Measurements from ENCODE around the gene RGL3. TPM values are rescaled to one million over a fixed set of nuclear protein-coding genes. Genes with fewer than 3 reads are reported as not detected.
"Not testable (repeated sequence)": the region's sequence is repeated elsewhere in the genome, so short reads cannot be mapped to it uniquely, and the experiment has no call there.

RGL3 gene
- total RNA-seq, 2 donors from 2014 or later: 0.50 TPM; not detected in 1

DNA sequence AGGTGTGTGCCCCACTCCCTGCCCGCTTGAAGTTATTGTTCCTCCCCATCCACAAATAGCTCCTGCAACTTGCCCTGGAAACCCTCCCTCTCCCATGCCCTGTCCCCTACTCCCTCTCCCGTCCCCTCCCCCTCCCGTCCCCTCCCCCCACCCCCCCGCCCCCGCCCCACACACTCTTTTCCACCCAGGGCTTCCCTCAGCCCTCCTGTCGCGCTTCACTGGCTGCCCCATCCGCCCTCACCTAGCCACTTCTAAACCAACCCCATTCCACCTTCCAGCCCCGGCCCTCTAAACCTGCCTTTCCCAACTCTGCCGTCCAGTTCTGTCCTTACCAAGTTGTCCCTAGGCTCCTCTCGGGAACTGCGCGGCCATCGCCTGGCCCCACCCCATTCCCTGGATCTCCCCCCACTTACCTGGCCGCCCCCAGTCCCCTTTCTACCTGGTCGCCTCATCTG lies 993 bp downstream of the RGL3 start:
- Mint-ChIP-seq H3K4me3 (no peak overlapping the region), H3K36me3 (ENCODE audit: low read depth) (peaks cover 4% of the 10 kb centered on the region), H3K9me3 (no peaks in the 10 kb centered on the region), H3K27me3 (peaks cover 40% of the 10 kb centered on the region), H3K4me1 (peaks cover 5% of the 10 kb centered on the region), H3K27ac (no peak overlapping the region)
- no peak for ATAC-seq (replicated peaks)

DNA sequence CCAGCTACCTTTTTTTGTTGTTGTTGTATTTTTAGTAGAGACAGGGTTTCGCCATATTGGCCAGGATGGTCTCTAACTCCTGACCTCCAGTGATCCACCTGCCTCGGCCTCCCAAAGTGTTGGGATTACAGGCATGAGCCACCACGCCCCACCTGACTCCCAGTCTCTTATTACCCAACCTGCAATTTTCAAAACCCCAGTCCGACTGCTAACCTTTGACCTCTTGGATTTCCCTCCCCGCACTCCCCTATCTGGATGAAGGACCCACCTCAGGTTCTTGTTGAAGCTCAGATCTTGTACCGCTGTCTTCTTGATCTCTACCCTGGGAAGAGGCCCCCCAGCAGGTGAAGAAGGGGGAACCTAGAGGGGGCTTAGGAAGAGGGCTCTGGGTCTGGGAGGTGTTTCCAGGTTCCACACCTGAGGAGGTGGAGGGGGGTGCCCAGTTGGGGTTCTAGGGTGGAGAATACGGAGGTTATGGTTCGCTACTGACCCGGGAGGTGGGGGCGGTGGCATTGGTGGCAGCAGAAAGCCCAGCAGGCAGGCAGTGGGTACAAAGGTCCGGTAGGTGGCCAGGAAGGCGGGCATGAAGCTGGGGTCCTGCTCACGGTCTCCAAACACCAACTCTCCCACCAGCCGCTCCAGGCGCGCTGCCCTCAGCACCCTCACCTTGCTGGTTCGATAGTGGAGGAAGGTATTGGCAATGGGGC lies 2.6 kb downstream of the RGL3 start:
- no peak for ATAC-seq (replicated peaks)
- Mint-ChIP-seq H3K36me3 (ENCODE audit: low read depth) (peaks cover 4% of the 10 kb centered on the region), H3K4me3 (no peak overlapping the region), H3K4me1 (no peaks in the 10 kb centered on the region), H3K9me3 (no peaks in the 10 kb centered on the region), H3K27ac (no peak overlapping the region), H3K27me3 (peaks cover 30% of the 10 kb centered on the region)

DNA sequence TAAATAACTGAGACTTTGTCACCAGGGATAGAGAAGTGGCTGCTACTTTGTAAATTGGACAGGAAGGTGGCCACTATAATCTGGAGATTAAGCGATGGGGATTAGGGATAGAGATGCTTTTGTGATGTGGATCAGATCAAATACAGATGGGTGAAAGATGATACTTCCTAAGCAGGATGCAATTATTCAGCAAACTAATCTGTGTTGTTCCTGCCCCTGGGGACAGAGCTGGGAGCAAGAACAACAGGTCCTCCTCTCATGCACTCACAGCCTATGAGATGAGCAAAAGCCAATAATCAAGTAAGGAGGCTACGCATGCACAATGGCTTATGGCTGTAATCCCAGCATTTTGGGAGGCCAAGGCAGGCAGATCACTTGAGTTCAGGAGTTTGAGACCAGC lies 4.6 kb downstream of the RGL3 start:
- no peaks in the 10 kb centered on the region for H3K36me3 Mint-ChIP-seq (ENCODE audit: low read depth)
- no peaks in the 10 kb centered on the region for H3K4me1 Mint-ChIP-seq
- peaks cover 18% of the 10 kb centered on the region for H3K27me3 Mint-ChIP-seq
- H3K9me3 Mint-ChIP-seq: no peaks in the 10 kb centered on the region
- ATAC-seq (replicated peaks): no peak
- H3K4me3 Mint-ChIP-seq: no peak overlapping the region
- H3K27ac Mint-ChIP-seq: no peak overlapping the region

DNA sequence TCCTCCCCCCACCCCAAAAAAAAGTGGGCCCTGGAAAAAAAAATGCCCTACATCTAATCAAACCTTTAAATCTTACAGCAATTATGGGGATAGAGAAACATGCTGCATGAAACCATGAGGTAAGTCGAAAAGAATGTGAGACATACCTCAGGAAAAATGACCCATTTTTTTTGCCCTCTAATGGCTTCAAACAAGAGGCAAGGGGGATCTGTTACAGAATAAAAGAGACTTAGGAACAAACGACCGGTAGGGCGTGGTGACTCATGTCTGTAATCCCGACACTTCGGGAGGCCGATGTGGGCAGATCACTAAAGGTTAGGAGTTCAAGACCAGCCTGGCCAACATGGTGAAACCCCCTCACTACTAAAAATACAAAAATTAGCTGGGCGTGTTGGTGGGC lies 8.4 kb downstream of the RGL3 start:
- ATAC-seq (replicated peaks): no peak
- Mint-ChIP-seq H3K4me1 (no peaks in the 10 kb centered on the region), H3K36me3 (ENCODE audit: low read depth) (no peaks in the 10 kb centered on the region), H3K4me3 (no peak overlapping the region), H3K9me3 (no peaks in the 10 kb centered on the region), H3K27ac (no peak overlapping the region), H3K27me3 (peaks cover 3% of the 10 kb centered on the region)

- no peak for ATAC-seq (replicated peaks)
- Mint-ChIP-seq H3K4me3 (no peak overlapping the region), H3K27me3 (peaks cover 3% of the 10 kb centered on the region), H3K4me1 (no peaks in the 10 kb centered on the region), H3K9me3 (no peaks in the 10 kb centered on the region), H3K27ac (no peak overlapping the region), H3K36me3 (ENCODE audit: low read depth) (no peaks in the 10 kb centered on the region)
Observed at GRCh38 chr19:11408591-11408990, 10.5 kb downstream of the RGL3 start.

DNA sequence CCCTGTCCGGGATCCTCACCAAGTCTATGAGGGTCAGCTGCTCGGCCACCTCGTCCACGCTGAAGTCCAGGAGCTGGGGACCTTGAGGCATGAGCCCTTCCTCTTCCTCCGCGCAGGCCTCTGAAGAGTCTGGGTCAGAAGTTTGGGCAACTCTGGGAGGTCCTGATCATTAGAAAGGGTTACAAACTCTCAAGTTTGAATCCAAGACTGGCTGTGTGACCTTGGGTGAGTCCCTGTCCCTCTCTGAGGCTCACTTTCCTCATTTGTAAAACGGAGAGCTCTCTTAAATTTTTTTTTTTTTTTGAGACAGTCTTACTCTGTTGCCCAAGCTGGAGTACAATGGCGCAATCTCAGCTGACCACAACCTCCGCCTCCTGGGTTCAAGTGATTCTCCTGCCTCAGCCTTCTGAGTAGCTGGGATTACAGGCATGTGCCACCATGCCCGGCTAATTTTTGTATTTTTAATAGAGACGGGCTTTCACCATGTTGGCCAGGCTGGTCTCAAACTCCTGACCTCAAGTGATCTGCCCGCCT lies 12.3 kb downstream of the RGL3 start:
- H3K9me3 Mint-ChIP-seq; ATAC-seq (replicated peaks); H3K27ac Mint-ChIP-seq; H3K4me1 Mint-ChIP-seq; H3K4me3 Mint-ChIP-seq; H3K36me3 Mint-ChIP-seq (ENCODE audit: low read depth); H3K27me3 Mint-ChIP-seq: not testable (repeated sequence)

DNA sequence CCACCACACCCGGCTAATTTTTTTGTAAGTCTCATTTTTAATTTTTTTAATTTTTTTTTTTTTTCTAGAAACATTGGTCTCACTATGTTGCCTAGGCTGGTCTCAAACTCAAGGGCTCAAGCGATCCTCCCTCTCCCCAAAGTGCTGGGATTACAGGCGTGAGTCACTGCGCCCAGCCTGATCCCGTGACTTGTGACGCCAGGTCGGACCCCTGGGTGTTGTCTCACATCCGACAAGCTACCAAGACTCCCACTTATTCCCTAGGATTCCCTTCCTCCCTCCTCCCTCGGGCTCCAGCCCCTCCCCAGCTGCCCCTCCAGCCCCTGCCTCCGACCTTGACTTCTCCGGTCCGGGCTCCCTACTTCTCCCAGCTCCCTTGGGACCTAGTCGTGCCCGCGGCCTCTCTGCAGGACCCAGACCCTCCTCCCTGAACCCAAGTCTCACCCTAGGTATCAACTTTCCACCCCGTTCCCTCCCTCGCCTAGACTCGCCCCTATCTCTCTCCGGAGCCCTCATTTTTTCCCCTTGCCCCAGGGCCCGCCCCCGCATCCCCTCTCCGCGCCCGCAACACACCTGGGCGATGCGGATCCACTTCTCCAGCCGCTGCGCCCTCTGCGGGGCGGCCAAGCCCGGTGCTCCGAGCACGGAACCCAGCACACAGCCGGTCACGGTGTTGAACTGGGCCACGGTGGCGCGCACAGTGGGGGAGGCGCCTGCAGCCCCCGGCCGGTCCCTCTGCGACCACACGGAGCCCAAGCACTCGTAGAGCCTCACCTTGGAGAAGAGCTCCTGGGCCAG lies 13.1 kb downstream of the RGL3 start:
- ATAC-seq (replicated peaks): peak; percentile 47
- H3K4me1 Mint-ChIP-seq: no peaks in the 10 kb centered on the region
- H3K9me3 Mint-ChIP-seq: no peaks in the 10 kb centered on the region
- no peaks in the 10 kb centered on the region for H3K36me3 Mint-ChIP-seq (ENCODE audit: low read depth)
- no peak overlapping the region for H3K4me3 Mint-ChIP-seq
- no peak overlapping the region for H3K27ac Mint-ChIP-seq
- H3K27me3 Mint-ChIP-seq: peaks cover 3% of the 10 kb centered on the region

GRCh38 chr19:11404588-11405222 lies 14.4 kb downstream of the RGL3 start:
- no peaks in the 10 kb centered on the region for H3K9me3 Mint-ChIP-seq
- H3K27me3 Mint-ChIP-seq: peaks cover 7% of the 10 kb centered on the region
- no peaks in the 10 kb centered on the region for H3K36me3 Mint-ChIP-seq (ENCODE audit: low read depth)
- no peak overlapping the region for H3K4me3 Mint-ChIP-seq
- H3K27ac Mint-ChIP-seq: no peak overlapping the region
- H3K4me1 Mint-ChIP-seq: no peaks in the 10 kb centered on the region
- ATAC-seq (replicated peaks): no peak

DNA sequence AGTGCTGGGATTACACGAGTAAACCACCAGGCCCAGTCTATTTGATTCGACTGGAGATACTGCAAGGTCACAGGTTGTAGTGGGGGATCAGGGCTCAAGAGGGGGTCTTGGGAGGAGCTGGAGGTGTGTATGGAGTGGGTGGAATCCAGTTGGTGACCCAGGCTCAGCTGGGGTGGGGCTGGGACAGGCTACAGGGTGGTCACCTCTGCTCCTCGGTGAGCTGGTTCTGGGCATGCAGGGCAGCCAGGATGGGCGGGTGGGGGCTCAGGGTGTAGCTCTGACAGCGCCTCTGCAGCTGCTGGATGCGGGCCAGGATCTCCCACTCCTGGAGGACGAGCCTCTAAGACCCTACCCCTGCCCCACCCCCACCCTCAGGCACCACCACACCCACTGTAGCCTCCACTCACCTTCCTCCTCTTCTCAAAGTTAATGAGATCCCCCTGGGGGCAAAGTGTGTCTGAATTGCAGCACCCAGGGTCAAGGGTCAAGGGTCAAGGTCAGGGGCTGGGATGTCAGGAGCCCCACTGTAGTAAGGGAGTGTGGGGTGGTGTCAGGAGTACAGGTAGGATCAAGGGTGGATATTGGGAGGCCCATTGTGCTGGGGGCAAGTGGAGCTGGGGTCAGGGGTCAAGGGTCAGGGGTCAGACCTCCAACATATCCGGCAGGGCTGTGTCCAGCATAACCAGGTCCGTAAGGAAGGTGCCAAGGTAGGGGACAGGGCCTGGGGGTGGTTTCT lies 17.1 kb downstream of the RGL3 start:
- ATAC-seq (replicated peaks): no peak
- Mint-ChIP-seq H3K4me1 (no peaks in the 10 kb centered on the region), H3K27me3 (peaks cover 4% of the 10 kb centered on the region)

DNA sequence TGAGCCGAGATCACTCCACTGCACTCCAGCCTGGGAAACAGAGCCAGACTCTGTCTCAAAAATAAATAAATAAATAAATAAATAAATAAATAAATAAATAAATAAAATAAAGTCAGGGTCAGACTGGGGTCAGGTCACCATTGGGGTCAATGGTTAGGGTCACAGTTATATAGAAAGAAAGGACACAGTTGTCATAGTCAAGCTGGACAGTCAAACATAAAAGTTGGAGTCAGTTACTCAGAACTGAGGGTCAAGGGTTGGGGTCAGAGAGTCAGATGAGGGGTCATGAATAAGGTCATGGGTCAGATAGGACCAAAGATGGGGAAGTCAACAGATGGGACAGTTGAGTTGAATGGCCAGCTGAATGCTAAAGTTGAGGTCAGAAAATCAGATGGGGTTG lies 18.3 kb downstream of the RGL3 start:
- H3K27ac Mint-ChIP-seq: no peak overlapping the region
- peaks cover 4% of the 10 kb centered on the region for H3K27me3 Mint-ChIP-seq
- no peak for ATAC-seq (replicated peaks)
- no peak overlapping the region for H3K4me3 Mint-ChIP-seq
- H3K36me3 Mint-ChIP-seq (ENCODE audit: low read depth): no peaks in the 10 kb centered on the region
- no peaks in the 10 kb centered on the region for H3K9me3 Mint-ChIP-seq
- H3K4me1 Mint-ChIP-seq: no peaks in the 10 kb centered on the region

More for the DNA sequence above, 17.1 kb downstream of the RGL3 start:
- H3K27ac Mint-ChIP-seq: no peak overlapping the region
- no peak overlapping the region for H3K4me3 Mint-ChIP-seq
- no peaks in the 10 kb centered on the region for H3K36me3 Mint-ChIP-seq (ENCODE audit: low read depth)
- no peaks in the 10 kb centered on the region for H3K9me3 Mint-ChIP-seq

DNA sequence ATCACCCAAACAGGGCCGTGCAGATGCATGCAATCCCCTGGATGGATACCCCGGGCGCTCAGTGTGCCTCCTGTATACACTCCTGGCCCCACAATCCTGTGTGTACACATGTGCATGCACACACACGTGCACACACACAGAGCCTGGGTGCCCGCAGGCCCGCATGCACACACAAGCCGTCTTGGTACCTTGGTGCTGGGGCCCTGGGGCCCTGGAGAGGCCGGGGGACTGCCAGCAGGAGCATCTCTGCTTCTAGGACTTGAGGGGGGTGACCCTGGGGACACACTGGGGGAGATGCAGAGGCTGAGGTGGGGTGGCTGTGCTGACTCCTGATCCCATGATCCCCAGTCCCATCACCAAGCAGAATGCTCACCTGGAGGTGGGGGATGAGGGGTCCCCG lies 19.4 kb downstream of the RGL3 start:
- Mint-ChIP-seq H3K27ac (no peak overlapping the region), H3K9me3 (no peaks in the 10 kb centered on the region), H3K4me3 (no peak overlapping the region), H3K36me3 (ENCODE audit: low read depth) (no peaks in the 10 kb centered on the region), H3K27me3 (peaks cover 8% of the 10 kb centered on the region), H3K4me1 (no peaks in the 10 kb centered on the region)
- ATAC-seq (replicated peaks): no peak

- ATAC-seq (replicated peaks): no peak
- Mint-ChIP-seq H3K36me3 (ENCODE audit: low read depth) (no peaks in the 10 kb centered on the region), H3K27ac (no peak overlapping the region), H3K9me3 (no peaks in the 10 kb centered on the region), H3K27me3 (peaks cover 8% of the 10 kb centered on the region), H3K4me1 (no peaks in the 10 kb centered on the region), H3K4me3 (no peak overlapping the region)
Observed at GRCh38 chr19:11397089-11397610, 22.0 kb downstream of the RGL3 start.

DNA sequence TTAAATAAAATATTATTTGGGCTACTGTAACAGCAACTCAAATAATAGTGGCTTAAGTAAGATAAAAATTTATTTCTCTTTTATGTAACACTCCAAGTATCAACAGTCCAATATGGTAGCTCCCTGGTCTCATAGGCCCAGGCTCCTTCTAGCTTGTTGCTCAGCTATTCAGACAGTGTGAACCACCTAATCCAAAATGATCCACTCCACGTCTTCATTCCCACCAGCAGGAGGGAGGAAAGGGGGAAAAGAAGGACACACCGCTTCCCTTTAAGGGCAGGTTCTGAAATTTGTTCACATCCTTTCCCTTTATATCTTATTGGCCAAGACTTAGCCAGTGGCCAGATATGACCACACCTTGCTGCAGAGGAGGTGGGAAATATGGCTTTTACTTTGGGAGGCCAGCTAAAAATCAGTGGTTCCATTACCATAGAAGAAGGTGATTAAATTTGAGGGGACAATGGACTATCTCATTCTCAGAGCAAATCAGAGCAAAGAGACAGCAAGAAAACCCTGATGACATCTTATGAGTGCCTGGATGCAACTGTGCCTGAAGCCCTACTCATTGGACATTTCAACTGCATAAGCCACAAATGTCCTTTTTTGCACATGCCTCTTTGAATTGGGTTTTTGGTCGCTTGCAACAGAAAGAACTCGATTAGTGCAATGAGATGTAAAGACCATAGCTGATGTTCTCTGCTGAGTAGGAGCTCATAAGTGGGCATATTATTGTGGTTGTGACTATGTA lies 28.0 kb downstream of the RGL3 start:
- no peak overlapping the region for H3K4me3 Mint-ChIP-seq
- H3K4me1 Mint-ChIP-seq: no peaks in the 10 kb centered on the region
- H3K9me3 Mint-ChIP-seq: no peaks in the 10 kb centered on the region
- H3K27ac Mint-ChIP-seq: no peak overlapping the region
- peaks cover 4% of the 10 kb centered on the region for H3K27me3 Mint-ChIP-seq
- no peaks in the 10 kb centered on the region for H3K36me3 Mint-ChIP-seq (ENCODE audit: low read depth)
- ATAC-seq (replicated peaks): no peak
